D341Med (cell line): ENCODE measurements around the gene TSPAN5.
"Not testable (repeated sequence)": the region's sequence is repeated elsewhere in the genome, so short reads cannot be mapped to it uniquely, and the experiment has no call there.

Source experiments
- DNase-seq: peaks from one replicate; pipeline ENCODE4 v3.0.0; 2012; ENCODE audit warnings: low spot score

TSPAN5 gene

GRCh38 chr4:98546910-98547594 is 111.4 kb downstream of the TSPAN5 start:
- DNase-seq = no peak

- DNase-seq = no peak
These were observed 113.5 kb downstream of the TSPAN5 start for GRCh38 chr4:98544818-98545414.

GRCh38 chr4:98544141-98544817 is 114.1 kb downstream of the TSPAN5 start:
- no peak for DNase-seq

- DNase-seq = no peak
These were observed 116.4 kb downstream of the TSPAN5 start for GRCh38 chr4:98542011-98542410.

GRCh38 chr4:98540803-98541202 is 117.6 kb downstream of the TSPAN5 start:
- DNase-seq = no peak

GRCh38 chr4:98539741-98540140 is 118.7 kb downstream of the TSPAN5 start:
- no peak for DNase-seq

- no peak for DNase-seq
These were observed 119.1 kb downstream of the TSPAN5 start for GRCh38 chr4:98539299-98539698.

- no peak for DNase-seq
These were observed 121.8 kb downstream of the TSPAN5 start for GRCh38 chr4:98536631-98537030.

- DNase-seq = not testable (repeated sequence)
These were observed 124.3 kb downstream of the TSPAN5 start for GRCh38 chr4:98534146-98534545.

GRCh38 chr4:98530572-98530971 is 127.8 kb downstream of the TSPAN5 start:
- DNase-seq = no peak

- DNase-seq = no peak
These were observed 128.3 kb downstream of the TSPAN5 start for GRCh38 chr4:98529970-98530569.

GRCh38 chr4:98528882-98529281 is 129.5 kb downstream of the TSPAN5 start:
- no peak for DNase-seq

GRCh38 chr4:98527534-98528269 is 130.7 kb downstream of the TSPAN5 start:
- no peak for DNase-seq

- no peak for DNase-seq
These were observed 134.2 kb downstream of the TSPAN5 start for GRCh38 chr4:98524230-98524629.

- no peak for DNase-seq
These were observed 135.6 kb downstream of the TSPAN5 start for GRCh38 chr4:98522636-98523395.

GRCh38 chr4:98522062-98522461 is 136.3 kb downstream of the TSPAN5 start:
- DNase-seq = no peak

- no peak for DNase-seq
These were observed 136.9 kb downstream of the TSPAN5 start for GRCh38 chr4:98521486-98521885.

- DNase-seq = no peak
These were observed 139.0 kb downstream of the TSPAN5 start for GRCh38 chr4:98519268-98519977.

- no peak for DNase-seq
These were observed 139.7 kb downstream of the TSPAN5 start for GRCh38 chr4:98518559-98519267.
